ENCODE results near the gene KCP. TPM values are rescaled to one million over a fixed set of nuclear protein-coding genes. Genes with fewer than 3 reads are reported as not detected.

The KCP gene
- polyA plus RNA-seq, 1 donor (not counting 4 experiments of a cell fraction or from before 2014, with no cell fraction given), result not detected

GRCh38 chr7:128856001-128856718 lies 54.3 kb downstream of the KCP start:
- DNase-seq (ENCODE audit: low read depth, low spot score) (no peak), FAIRE-seq (no peak)
- no peak for TF ChIP-seq EZH2 (IDR thresholded peaks at IDR 0.05; ENCODE audit: low read length)
- Histone ChIP-seq H3K9me3 (ENCODE audit: control insufficient read depth, low read depth, low read length) (no peaks in the 10 kb centered on the region), H3K27ac (ENCODE audit: control insufficient read depth, insufficient read depth, low read length) (no peak overlapping the region), H3K36me3 (ENCODE audit: control insufficient read depth in 2 of 2, extremely low read depth in 1 of 2, insufficient read depth in 2 of 2, low read length in 2 of 2) (no peaks in the 10 kb centered on the region), H3K79me2 (ENCODE audit: control insufficient read depth, insufficient read depth, low read length) (no peaks in the 10 kb centered on the region), H4K20me1 (ENCODE audit: control insufficient read depth, extremely low read depth, insufficient read depth, low read length) (no peaks in the 10 kb centered on the region), H3K9me1 (ENCODE audit: control insufficient read depth, extremely low read depth, insufficient read depth, low read length) (no peaks in the 10 kb centered on the region), H3K4me3 (ENCODE audit: control insufficient read depth in 2 of 3, extremely low read depth in 1 of 3, insufficient read depth in 2 of 3, low read depth in 1 of 3, low read length in 3 of 3) (no peak overlapping the region), H3K4me1 (ENCODE audit: control insufficient read depth, extremely low read depth, insufficient read depth, low read length) (no peaks in the 10 kb centered on the region), H3K9ac (ENCODE audit: control insufficient read depth, extremely low read depth, insufficient read depth, low read length) (no peak overlapping the region), H3K27me3 (ENCODE audit: control insufficient read depth, extremely low read depth, insufficient read depth, low read length) (no peaks in the 10 kb centered on the region), H3K4me2 (ENCODE audit: control insufficient read depth, extremely low read depth, insufficient read depth, low read depth, low read length) (no peak overlapping the region), H2AFZ (ENCODE audit: control insufficient read depth, low read length) (no peak overlapping the region)
- dilution Hi-C loops (cut with MboI; ENCODE audit: extremely low pct_ligation_motif_present, low sequenced_read_pairs), result no loop called here

- Histone ChIP-seq H3K27ac (ENCODE audit: control insufficient read depth, insufficient read depth, low read length) (no peak overlapping the region), H3K4me1 (ENCODE audit: control insufficient read depth, extremely low read depth, insufficient read depth, low read length) (no peaks in the 10 kb centered on the region), H2AFZ (ENCODE audit: control insufficient read depth, low read length) (no peak overlapping the region), H3K9ac (ENCODE audit: control insufficient read depth, extremely low read depth, insufficient read depth, low read length) (no peak overlapping the region), H3K4me3 (ENCODE audit: control insufficient read depth in 2 of 3, extremely low read depth in 1 of 3, insufficient read depth in 2 of 3, low read depth in 1 of 3, low read length in 3 of 3) (no peak overlapping the region), H3K4me2 (ENCODE audit: control insufficient read depth, extremely low read depth, insufficient read depth, low read depth, low read length) (no peak overlapping the region), H3K79me2 (ENCODE audit: control insufficient read depth, insufficient read depth, low read length) (no peaks in the 10 kb centered on the region), H3K27me3 (ENCODE audit: control insufficient read depth, extremely low read depth, insufficient read depth, low read length) (no peaks in the 10 kb centered on the region), H4K20me1 (ENCODE audit: control insufficient read depth, extremely low read depth, insufficient read depth, low read length) (no peaks in the 10 kb centered on the region), H3K9me3 (ENCODE audit: control insufficient read depth, low read depth, low read length) (no peaks in the 10 kb centered on the region), H3K36me3 (ENCODE audit: control insufficient read depth in 2 of 2, extremely low read depth in 1 of 2, insufficient read depth in 2 of 2, low read length in 2 of 2) (no peaks in the 10 kb centered on the region), H3K9me1 (ENCODE audit: control insufficient read depth, extremely low read depth, insufficient read depth, low read length) (no peaks in the 10 kb centered on the region)
- dilution Hi-C loops (cut with MboI; ENCODE audit: extremely low pct_ligation_motif_present, low sequenced_read_pairs), result no loop called here
- DNase-seq (ENCODE audit: low read depth, low spot score) (no peak), FAIRE-seq (no peak)
- TF ChIP-seq EZH2 (IDR thresholded peaks at IDR 0.05; ENCODE audit: low read length) (no peak), CTCF (optimal IDR thresholded peaks at IDR 0.05 in 1 of 3, IDR thresholded peaks at IDR 0.05 in 1 of 3, conservative IDR thresholded peaks at IDR 0.05 in 1 of 3; ENCODE audit: extremely low read depth in 1 of 3, insufficient read depth in 2 of 3, low read length in 3 of 3) (no peak)
Measured at GRCh38 chr7:128855559-128855958, 55.0 kb downstream of the KCP start.

GRCh38 chr7:128854396-128854795 lies 56.1 kb downstream of the KCP start:
- Histone ChIP-seq H3K9me3 (ENCODE audit: control insufficient read depth, low read depth, low read length) (no peaks in the 10 kb centered on the region), H3K9me1 (ENCODE audit: control insufficient read depth, extremely low read depth, insufficient read depth, low read length) (no peaks in the 10 kb centered on the region), H2AFZ (ENCODE audit: control insufficient read depth, low read length) (no peak overlapping the region), H4K20me1 (ENCODE audit: control insufficient read depth, extremely low read depth, insufficient read depth, low read length) (no peaks in the 10 kb centered on the region), H3K27ac (ENCODE audit: control insufficient read depth, insufficient read depth, low read length) (no peak overlapping the region), H3K4me1 (ENCODE audit: control insufficient read depth, extremely low read depth, insufficient read depth, low read length) (no peaks in the 10 kb centered on the region), H3K27me3 (ENCODE audit: control insufficient read depth, extremely low read depth, insufficient read depth, low read length) (no peaks in the 10 kb centered on the region), H3K4me2 (ENCODE audit: control insufficient read depth, extremely low read depth, insufficient read depth, low read depth, low read length) (no peak overlapping the region), H3K9ac (ENCODE audit: control insufficient read depth, extremely low read depth, insufficient read depth, low read length) (no peak overlapping the region), H3K4me3 (ENCODE audit: control insufficient read depth in 2 of 3, extremely low read depth in 1 of 3, insufficient read depth in 2 of 3, low read depth in 1 of 3, low read length in 3 of 3) (no peak overlapping the region), H3K79me2 (ENCODE audit: control insufficient read depth, insufficient read depth, low read length) (no peaks in the 10 kb centered on the region), H3K36me3 (ENCODE audit: control insufficient read depth in 2 of 2, extremely low read depth in 1 of 2, insufficient read depth in 2 of 2, low read length in 2 of 2) (no peaks in the 10 kb centered on the region)
- no peak for FAIRE-seq
- dilution Hi-C loops (cut with MboI; ENCODE audit: extremely low pct_ligation_motif_present, low sequenced_read_pairs), result no loop called here
- no peak for DNase-seq (ENCODE audit: low read depth, low spot score)
- no peak for TF ChIP-seq EZH2 (IDR thresholded peaks at IDR 0.05; ENCODE audit: low read length)
- TF ChIP-seq CTCF (optimal IDR thresholded peaks at IDR 0.05 in 1 of 3, IDR thresholded peaks at IDR 0.05 in 1 of 3, conservative IDR thresholded peaks at IDR 0.05 in 1 of 3; ENCODE audit: extremely low read depth in 1 of 3, insufficient read depth in 2 of 3, low read length in 3 of 3), result no peak

Data from keratinocyte (primary cell).